Measurements from ENCODE around the gene SLBP.

SLBP gene

DNA sequence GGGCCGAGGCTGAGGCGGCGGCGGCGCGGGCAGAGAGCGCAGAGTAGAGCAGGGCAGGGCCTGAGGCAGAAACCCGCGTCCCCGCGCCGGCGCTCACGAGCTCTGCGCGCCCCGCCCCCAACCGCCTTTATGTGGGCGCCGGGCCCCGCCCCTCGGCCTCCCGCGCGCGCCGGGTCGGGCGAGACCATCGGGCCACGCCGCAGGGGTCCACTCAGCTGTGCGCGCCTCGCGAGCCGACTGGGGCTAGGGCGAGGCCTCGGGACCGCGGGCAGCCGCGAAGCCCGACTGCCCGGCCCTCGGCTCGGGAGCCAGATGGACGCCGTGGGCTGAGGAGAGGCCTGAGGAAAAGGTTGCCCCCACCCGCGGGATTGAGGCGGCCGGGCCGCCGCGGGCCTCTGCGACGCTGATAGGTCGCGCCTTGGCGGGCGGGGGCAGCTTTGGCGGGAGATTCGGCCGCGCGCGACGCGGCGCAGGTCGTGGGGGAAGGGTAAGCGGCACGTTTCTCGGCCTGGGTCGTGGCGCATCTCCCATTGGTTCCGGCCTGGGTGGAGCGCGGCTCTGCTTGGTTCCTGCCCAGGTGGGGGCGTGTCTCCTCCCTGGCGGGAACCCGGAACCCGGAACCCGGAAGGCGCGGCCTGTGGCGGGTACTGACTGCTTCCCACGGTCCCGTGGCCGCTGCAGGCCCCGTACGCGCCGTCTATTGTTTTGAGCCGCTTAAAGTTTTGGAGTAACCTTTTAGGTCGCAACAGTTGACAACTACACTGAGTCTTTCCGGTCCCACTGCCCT lies at the start of gene SLBP:
Gene SLBP (minus strand): TSS at position 104 of the 787 bp plus-strand sequence. CDS start 131 bp downstream, outside the sequence.
- peak; percentile 87 for DNase-seq (ENCODE audit: low spot score)

DNA sequence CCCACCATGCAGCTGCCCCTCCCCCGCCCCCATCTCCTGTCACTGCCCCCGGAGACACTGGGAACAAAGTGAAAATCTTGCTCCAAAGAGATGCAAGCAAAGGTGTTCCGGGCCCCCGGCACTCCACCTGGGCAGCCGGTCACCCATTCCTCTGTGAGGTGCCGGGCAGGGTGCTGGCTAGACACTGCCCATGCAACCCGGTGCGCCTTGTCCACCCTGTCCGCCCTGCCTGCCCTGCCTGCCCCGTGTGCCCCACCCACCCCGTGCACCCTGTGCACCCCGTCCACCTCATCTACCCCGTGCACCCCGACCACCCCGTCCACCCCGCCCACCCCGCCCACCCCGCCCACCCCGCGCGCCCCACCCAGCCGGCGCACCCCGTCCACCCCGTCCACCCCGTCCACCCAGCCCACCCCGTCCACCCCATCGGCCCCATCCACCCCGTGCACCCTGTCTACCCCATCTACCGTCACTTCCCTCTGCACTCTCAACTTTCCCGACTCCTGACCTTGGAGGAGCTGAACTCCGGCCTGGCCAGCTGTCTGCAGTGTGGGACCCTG lies 49.1 kb upstream of the SLBP start:
- no peak for DNase-seq (ENCODE audit: low spot score)

DNA sequence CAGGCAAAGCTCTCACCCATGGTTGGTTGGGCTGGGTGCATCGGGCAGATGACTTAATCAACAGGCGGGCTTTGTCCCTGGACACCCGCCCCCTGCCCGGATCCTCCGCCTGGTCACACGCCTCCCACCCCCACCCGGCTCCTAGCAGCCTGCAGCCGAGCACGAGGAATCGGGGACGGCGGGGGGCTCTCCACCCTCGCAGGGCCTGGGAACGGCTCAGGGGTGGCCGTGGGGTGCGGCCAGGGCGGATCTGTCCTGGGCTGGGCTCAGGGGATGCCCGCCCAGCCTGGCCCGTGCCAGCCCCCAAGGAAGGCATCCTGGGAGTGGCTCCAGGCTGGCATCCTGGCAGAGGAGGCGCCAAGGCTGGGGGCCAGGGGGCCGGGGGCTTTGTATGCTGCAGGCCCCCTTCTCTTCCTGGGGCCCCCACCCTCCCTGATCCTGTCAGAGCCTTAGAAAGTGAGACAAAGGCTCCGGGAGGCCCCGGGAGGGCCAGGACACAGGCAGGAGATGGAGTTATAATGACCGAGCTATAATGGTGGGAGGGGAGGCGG lies 48.5 kb upstream of the SLBP start:
- no peak for DNase-seq (ENCODE audit: low spot score)

DNA sequence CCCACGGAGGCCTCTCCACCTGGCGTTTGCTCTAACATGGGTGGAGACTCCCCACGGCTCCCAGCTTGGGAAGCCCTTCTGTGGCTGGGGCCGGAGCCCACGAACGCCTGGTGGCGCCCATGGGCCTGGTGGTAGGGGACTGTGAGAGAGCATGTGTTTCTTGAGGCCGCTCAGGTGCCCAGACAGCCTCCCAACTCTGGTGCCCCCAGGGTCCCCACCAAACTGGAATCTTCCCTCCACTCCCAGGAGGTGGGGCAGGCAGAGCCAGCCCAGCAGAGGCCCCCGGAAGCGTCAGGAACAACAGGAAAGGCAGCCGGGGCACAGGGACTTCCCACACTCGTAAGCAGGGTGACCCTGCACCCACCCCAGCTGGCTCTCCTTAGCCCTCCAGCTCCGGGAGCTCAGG lies 47.7 kb upstream of the SLBP start:
- DNase-seq (ENCODE audit: low spot score), result no peak

DNA sequence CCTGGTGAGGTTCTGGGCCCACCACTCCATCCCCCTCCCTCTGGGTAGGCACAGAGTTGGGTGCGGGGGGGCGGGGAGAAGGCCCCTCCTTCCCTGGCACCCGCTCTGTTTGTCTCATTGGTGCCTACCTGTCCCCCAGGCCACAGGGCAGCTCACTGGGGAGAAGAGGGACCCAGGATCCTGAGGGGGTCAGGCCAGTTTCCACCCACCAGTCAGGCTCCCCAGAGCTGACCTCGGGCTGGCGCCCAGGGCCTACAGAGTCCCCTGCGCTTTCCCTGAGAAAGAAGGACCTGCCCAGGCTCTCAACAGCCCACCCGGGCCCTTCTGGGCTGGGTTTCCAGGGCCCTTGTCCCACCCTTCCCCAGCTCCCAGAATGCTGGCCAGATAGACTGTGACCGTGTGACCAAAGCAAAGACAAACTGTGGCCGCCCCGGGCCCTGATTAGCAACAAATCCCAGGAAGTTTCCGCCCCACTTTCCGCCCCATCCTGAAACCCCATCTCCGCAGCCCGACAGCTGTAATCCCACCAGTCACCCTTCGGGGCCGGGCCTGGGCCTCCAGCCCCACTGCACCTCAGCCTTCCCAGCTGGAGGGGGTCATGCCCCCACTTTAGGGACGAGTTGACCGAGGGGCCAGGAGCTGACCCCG lies 47.2 kb upstream of the SLBP start:
- DNase-seq (ENCODE audit: low spot score), result no peak

DNA sequence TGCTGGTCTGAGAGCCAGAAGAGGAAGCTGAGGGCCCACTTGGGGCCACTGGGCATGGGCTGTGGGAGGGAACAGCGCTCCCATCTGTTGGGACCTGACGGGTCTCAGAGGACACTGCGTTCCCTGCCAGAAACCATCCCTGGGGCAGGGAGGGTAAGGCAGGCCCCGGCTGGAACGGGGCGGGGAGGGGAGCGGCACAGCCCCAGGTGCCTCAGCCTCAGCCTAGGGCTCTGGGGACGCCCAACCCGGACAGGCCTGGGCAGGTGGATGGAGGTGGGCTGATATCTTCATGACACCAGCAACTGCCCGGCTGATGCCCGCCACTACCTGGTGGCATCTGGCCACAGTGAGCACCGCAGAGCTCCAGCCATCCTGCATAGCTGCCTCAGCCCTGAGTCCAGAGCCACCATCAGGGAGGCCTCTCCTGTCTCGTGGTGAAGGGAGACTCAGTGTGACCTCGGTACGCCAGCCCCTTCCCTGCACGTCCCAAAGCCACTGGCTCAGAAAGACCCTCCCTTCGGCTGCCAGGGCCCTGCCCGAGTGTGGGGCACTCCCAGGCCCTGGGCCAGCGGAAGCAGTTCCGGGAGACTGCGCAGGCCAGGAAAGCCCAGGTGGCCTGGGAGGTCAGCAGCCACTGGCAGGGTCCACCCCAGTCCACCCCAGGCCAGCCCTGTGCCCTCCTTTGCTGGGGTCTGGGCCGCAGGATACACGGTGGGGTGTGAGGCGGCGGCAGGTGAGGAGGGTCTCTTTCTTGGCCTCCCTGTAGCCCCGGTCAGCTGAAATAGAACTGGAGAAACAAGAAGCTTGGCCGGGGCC lies 46.4 kb upstream of the SLBP start:
- DNase-seq (ENCODE audit: low spot score), result no peak

DNA sequence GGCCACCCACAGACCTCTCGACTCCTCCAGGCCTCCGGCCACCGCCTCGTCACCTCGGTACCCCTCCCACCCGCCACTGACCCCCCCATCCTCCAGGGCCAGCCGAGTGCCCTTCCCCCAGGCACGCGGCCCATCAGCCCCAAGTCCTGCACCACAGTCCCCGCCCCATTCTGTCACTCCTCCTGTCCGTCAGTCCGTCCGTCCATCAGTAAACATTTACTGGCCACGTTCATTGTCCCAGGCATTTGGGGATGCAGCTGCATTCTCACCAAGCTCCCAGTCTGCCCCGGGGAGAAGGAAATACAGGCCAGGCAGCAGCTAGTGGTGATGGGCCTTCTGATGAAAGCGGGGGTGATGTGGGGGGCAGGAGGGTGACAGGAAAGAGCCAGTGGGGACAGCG lies 45.7 kb upstream of the SLBP start:
- no peak for DNase-seq (ENCODE audit: low spot score)

DNA sequence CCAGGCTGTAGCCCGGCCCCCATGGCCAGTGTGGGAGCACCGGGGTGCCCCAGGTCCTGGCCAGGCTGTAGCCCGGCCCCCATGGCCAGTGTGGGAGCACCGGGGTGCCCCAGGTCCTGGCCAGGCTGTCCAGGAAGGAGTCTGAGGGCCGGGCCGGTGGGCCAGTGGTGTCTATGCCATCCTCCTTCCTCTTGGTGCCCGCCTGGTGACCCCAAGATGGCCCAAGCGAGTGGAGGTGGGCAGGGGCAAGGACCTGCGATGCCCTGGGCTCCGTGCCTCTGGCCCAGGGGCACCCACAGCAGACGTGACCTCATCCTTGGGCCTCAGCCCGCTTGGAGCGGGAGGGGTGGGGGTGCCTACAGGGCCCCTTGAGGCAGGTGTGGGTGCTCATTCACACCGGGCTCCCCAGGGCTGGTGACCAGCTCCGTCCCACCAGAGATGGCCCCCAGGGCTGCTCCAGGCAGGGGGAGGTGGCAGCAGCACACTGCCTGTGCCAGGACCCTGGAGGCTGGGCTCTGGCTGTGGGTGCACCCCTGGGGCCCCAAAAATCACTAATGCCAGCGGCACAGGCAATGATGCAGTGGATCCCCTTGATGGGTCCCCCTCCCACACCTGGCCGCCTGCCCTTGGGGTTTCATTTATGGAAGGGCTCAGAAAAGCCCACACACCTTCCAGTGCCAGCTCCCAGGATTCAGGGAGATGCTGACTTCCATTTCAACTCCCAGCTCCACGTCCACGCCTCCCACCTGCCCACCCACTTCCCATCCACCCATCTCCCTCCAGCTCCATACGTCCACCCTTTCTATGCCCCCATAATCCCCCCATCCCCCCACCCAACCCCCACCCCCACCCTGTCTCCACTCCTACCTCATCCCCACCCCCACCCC lies 45.0 kb upstream of the SLBP start:
- DNase-seq (ENCODE audit: low spot score), result no peak

DNA sequence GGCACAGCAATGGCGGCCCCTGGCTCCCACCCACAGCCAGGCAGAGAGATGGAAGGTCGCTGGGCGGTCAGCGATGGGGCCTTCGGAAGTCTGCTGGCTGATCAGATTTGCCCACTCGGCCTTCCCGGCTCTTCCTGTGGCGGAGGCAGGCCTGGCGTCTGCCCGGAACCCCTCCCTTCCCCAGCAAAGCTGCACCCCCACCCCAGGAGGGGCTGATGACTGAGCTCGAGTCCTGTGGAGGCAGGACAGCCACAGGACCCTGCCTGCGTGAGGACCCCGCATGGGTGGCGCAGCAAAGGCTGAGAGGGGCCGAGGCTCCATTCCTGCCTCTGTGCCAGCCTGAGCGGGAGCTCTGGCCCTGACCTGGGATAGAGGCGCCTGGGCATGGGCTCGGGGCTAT lies 44.0 kb upstream of the SLBP start:
- DNase-seq (ENCODE audit: low spot score), result no peak

DNA sequence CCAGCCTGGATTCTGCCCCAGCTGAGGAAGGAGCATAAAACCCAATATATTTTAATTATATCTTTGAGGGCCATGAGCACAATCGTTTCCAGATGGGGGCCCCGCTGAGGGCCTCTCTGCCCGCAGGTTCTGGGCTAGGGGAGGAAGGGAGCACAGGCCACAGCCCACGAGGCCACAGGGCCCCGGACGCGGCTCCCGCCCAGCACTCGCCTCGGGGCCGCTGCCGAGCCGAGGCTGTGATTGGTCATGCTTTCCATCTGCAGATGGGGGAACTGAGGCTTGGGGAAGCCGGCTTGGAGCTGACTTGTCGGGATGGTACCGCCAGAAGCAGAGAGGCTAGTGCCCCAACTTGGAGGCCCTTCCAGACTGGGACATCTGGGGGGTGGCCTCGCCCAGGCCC lies 43.2 kb upstream of the SLBP start:
- no peak for DNase-seq (ENCODE audit: low spot score)

DNA sequence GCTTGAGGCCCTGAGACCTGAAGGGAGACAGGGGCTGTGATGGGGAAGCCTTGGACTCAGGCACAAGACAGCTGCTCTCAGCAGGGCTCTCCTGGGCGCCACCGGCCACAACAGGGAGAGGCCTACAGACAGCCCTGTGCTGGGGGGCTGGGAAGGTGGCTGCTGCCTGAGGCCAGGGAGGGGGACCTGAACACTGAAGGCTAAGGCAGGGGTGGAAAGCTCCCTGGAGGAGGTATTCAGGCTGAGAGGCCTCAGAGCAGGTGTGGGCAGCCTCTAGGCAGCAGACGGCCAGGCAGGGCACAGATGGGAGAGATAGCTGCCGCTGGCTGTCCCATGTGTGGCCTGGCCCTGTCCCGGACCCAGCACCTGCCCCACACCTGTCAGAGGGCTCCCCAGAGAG lies 42.2 kb upstream of the SLBP start:
- no peak for DNase-seq (ENCODE audit: low spot score)

DNA sequence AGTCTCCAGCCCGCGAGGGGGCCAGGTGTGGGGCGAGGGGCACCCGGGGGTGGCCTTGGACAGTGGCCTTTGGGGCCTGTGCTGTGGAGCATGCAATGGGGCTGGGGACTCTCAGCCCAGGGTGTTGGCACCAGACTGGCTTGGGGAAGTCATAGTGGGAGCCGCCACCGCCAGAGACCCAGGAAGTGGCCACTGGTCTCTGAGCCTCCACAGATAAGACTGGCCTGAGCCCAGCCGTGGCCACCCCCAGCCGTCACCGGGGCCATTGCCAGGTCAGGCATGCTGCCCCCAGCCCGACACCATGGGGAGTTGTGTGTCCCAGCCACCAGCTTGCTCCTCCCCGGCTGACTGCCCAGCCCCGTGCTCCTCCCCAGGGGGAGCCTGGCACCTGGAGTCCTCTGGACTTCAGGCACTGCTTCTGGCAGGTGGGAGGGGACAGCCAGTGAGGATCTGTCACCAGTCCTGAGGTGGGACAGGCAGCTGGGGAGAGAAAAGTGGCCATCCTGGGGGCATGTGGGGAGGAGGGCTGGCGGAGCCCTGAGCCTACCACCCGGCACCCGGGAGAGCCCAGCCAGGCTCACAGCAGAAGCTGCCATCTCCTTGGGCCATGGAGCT lies 41.7 kb upstream of the SLBP start:
- no peak for DNase-seq (ENCODE audit: low spot score)

DNA sequence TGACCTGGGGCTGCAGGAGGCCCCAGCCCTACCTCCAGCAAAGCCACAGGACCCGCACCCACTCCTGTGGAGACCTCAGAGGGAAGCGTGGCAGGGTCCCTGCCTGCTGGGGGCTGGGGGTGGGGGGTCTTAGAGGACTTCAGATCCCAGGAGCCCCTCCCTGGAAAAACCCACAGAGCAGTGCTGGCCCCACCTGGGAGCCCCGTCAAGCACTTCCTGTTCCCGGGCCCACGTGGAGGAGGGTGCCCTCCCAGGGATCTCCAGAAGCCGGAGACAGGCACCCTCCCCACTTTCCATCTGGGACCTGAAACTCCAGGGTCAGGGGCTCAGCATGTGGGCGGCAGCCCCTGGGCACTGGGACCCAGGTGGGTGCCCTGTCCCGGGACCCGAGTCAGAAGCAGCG lies 41.2 kb upstream of the SLBP start:
- no peak for DNase-seq (ENCODE audit: low spot score)

DNA sequence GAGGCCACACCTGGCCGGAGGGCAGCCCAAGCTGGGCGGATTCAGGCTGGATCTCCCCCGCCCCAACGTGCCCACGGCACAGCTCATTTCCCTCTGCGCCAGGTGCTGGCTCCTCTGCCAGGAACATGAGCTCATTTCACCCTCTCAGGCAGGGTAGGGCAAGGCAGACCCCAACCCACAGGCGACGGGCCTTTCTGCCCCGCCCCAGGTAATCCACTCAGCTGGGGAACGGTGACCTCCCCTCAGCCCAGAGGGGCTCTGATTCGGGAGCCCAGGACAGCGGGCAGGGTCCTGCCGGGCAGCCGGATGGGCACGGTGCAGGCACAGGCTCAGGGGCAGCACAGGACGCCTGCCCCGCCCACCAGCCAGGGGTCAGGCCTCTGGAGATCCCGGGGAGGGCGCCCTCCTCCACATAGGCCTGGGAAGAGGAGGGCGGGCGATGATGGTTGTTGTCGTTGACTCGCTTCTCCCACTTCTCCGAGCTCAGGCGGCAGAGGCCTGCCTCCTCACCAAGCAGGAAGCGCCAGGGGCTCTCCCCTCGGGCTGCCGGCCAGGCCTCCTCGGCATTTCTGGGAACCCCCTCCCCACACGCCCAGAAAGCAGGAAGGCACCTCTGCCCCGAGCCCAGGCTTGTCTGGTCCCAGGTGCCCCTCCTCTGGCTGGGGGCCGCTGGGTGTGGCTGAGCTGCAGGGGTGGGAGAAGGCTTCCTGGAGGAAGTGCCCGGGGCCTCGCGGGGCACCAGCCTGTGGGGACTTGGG lies 40.3 kb upstream of the SLBP start:
- DNase-seq (ENCODE audit: low spot score), result no peak

DNA sequence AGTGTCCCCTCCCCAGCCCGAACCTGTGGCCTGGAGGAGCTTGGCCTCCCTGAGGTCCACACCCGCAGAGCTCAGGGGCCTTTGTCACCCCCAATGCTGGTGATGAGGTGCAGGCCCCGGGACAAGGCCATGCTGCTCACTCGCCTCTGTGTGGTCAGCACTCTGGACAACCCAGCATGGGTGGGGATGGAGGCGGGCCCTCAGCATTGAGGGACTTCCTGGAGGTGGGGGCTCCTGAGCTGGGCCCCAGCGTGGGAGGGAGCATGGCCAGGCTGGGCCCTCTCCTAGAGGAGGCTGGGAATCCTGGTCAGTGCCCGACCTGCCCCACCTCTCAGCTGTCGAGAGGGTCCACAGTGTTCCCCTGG lies 39.8 kb upstream of the SLBP start:
- no peak for DNase-seq (ENCODE audit: low spot score)

DNA sequence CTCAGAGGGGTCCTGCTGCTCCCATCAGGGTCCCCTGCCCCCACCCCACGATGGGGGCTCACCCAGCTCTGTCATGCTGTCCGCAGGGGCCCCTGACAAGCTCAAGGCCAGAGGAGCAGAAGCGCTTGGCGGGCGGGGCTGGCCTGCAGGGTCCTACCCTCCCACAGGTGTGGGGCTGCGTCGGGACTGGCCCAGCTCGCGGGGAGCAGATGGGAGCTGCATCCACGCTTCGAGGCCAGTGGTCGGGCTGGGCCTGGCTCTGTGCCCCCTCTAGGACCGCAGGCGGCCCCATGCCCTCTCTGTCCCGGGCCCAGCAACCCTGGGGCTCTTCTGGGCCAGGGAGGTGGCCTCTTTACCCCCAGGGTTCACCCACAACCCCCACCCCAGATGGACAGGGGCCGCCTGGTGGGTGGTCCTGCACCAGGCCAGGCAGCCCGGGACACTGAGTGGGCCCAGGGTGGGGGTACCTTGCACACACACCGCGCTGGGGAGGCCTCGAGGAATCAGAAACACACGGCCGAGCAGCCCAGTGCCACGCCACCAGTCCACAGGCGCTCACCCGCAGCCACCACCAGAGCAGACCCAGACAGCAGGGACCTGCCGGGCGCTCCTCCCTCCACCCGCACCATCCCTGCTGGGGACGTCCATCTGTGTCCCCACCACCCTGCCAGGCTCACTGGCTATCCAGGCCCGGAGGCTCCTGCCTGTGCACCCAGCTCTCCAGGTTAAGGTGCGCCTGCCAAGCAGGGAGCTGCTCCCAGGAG lies 39.2 kb upstream of the SLBP start:
- no peak for DNase-seq (ENCODE audit: low spot score)

DNA sequence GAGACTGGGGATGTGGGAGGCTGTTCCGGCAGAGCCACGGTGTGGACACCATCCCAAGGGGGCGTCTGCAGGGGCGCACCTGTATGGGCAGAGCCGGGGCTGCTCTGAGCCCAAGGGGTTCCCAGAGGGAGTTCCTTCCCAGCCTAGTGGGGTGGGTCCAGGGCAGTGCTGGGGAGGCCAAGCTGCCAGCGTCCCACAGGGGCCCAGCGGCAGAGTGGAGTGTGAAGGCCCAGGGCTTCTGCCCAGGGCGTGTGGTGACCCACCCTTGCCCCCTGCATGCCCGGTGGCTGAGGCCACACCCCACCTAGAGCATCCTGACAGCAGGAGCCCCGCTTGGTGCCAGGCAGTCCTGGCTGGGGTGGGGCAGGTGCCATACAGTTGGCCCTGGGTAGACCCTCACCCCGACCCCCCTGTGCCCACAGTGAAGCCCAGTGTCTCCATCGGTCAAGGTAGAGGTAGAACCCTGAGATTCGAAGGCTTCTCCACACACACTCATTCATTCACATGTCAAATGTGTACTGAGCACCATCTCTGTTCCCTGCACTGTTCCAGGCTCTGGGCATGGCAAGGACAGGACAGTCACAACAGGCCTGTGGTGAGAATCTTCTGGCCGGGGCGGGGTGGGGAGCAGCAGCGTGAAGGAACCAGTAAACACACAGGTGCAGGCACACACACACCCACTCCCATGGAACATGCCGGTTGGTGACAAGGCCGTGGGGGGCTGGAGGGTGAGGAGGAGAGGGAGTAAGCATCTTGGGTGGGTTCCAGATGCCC lies 38.4 kb upstream of the SLBP start:
- no peak for DNase-seq (ENCODE audit: low spot score)

DNA sequence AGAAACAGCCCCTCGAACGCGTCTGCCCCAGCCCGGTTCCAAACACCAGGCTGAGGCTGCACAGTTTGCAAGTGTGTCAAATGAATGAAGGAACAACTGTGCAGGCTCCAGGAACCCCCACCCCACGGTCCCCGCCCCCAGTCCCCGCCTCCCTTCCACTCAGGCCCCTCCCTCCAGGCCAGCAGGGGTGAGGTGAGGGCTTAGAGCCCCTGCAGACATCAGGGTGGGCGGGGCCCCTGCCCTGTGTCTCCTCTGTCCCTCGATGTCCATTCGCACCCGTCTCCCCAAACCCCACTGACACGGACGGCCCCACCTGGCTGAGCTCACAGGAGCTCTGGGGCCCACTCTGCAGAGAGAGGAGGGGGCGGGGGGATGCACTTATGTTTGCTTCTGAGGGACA lies 37.7 kb upstream of the SLBP start:
- DNase-seq (ENCODE audit: low spot score), result no peak

DNA sequence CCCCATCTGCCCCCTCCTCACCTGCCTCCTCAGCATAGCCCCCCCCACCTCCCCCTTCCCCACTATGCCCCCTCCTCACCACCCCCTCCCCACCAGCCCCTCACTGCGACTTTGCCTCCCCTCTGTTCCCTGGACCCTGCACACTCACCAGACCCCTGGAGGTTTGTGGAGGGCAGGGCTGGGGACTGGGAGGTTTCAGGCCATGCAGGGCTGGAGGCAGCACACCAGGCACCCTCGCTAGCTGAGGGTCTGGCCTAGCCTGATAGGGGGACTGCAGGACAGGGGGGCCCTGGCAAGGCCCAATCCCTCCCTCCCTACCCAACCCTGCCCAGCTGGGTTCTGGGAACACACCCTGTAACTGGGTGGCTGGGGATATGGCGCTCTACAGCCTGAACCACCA lies 37.3 kb upstream of the SLBP start:
- no peak for DNase-seq (ENCODE audit: low spot score)

Measured in Ammon's horn (tissue), 1 donor.